Activated T-cell treated with anti-CD3 and anti-CD28 coated beads, Interleukin-2, amount 50 U/mL, for 72 hours (primary cell): ENCODE measurements around the gene PPIL4. TPM values are rescaled to one million over a fixed set of nuclear protein-coding genes. Genes with fewer than 3 reads are reported as not detected.
A peak's percentile ranks its signal among the peaks of the same experiment; 100 is the strongest.

ENCODE experiments used
- ATAC-seq, 2 donors: fragments of 150-1000 bp; cut with Tn5 transposase; replicated peaks in 1 of 2; 2 replicates each; pipeline ENCODE4 v1.10.0; 2021; ENCODE audit warnings: moderate library complexity in 2 of 2, mild to moderate bottlenecking in 1 of 2
- DNase-seq, 2 donors: peaks; one replicate each; pipeline ENCODE4 v3.0.0; 2021 to 2022; ENCODE audit warnings: mixed read lengths in 1 of 2
- H3K27ac Mint-ChIP-seq: one replicate; pipeline ENCODE4 v1.8.0; 2022; ENCODE audit warnings: mild to moderate bottlenecking, moderate library complexity, mixed read lengths
- H3K27me3 Mint-ChIP-seq: one replicate; pipeline ENCODE4 v1.8.0; 2022; ENCODE audit warnings: low read depth, mixed read lengths
- H3K36me3 Mint-ChIP-seq, 2 donors: one replicate each; pipeline ENCODE4 v1.8.0; 2022; ENCODE audit warnings: mixed read lengths in 2 of 2, mild to moderate bottlenecking in 1 of 2; ENCODE audit not compliant: insufficient read depth in 2 of 2
- H3K4me1 Mint-ChIP-seq: one replicate; pipeline ENCODE4 v1.8.0; 2022; ENCODE audit warnings: low read depth, mixed read lengths
- H3K4me3 Mint-ChIP-seq, 2 donors: one replicate each; pipeline ENCODE4 v1.8.0; 2022; ENCODE audit warnings: mild to moderate bottlenecking in 2 of 2, mixed read lengths in 2 of 2, moderate library complexity in 2 of 2
- H3K9me3 Mint-ChIP-seq, 2 donors: one replicate each; pipeline ENCODE4 v1.8.0; 2022; ENCODE audit warnings: mixed read lengths in 2 of 2
- total RNA-seq, 2 donors: library from RNA; stranded (reverse); gene quantifications; one replicate each; pipeline ENCODE4 v1.2.3, GENCODE V29; 2022

Gene PPIL4
- total RNA-seq, 2 donors from 2014 or later, result 29.5 to 42.0 TPM

DNA sequence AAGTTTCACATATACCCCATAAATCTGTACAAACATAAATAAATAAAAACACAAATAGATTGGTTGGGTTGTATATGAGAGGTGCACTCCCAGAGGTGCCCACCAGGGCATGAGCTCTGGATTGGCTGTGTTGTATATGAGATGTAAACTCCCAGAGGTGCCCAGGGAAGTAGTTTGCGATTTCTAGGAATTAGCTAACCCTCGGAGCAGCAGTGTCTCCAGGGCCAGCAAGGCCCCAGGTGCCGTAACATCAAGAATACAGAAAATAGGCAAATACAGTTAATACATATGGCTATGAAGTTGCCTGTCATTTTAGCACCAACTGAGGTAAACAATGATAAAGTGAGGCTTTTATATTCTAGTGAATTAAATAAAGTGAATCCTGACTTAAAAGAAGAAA, 14.9 kb upstream of the PPIL4 start:
- ATAC-seq (no peak), DNase-seq (peak in 1 of 2 donors; percentile 29)
- H3K27me3 Mint-ChIP-seq, result no peaks in the 10 kb centered on the region
- peaks cover 12% of the 10 kb centered on the region for H3K4me1 Mint-ChIP-seq
- no peaks in the 10 kb centered on the region for H3K9me3 Mint-ChIP-seq
- H3K36me3 Mint-ChIP-seq, result no peaks in the 10 kb centered on the region
- no peak overlapping the region for H3K27ac Mint-ChIP-seq
- H3K4me3 Mint-ChIP-seq, result no peak overlapping the region

GRCh38 chr6:149559389-149559788, 13.5 kb upstream of the PPIL4 start:
- no peak overlapping the region for H3K4me3 Mint-ChIP-seq
- no peaks in the 10 kb centered on the region for H3K27me3 Mint-ChIP-seq
- no peak for DNase-seq
- no peaks in the 10 kb centered on the region for H3K36me3 Mint-ChIP-seq
- no peaks in the 10 kb centered on the region for H3K4me1 Mint-ChIP-seq
- no peaks in the 10 kb centered on the region for H3K9me3 Mint-ChIP-seq
- H3K27ac Mint-ChIP-seq, result no peak overlapping the region
- ATAC-seq, result no peak

- Mint-ChIP-seq H3K4me1 (no peaks in the 10 kb centered on the region), H3K9me3 (no peaks in the 10 kb centered on the region), H3K36me3 (no peaks in the 10 kb centered on the region), H3K27ac (no peak overlapping the region), H3K27me3 (no peaks in the 10 kb centered on the region), H3K4me3 (no peak overlapping the region)
- DNase-seq (no peak), ATAC-seq (no peak)
Measured at GRCh38 chr6:149558029-149558428, 12.2 kb upstream of the PPIL4 start.

- Mint-ChIP-seq H3K27ac (no peak overlapping the region), H3K27me3 (peaks cover 11% of the 10 kb centered on the region), H3K4me1 (peaks cover 5% of the 10 kb centered on the region), H3K9me3 (no peaks in the 10 kb centered on the region), H3K36me3 (no peaks in the 10 kb centered on the region), H3K4me3 (no peak overlapping the region)
- ATAC-seq (no peak), DNase-seq (no peak)
Measured at GRCh38 chr6:149551920-149552319, 6.1 kb upstream of the PPIL4 start.

GRCh38 chr6:149545258-149545753, 537 bp downstream of the PPIL4 start:
- H3K36me3 Mint-ChIP-seq, result peaks cover 2 to 9% of the 10 kb centered on the region in 2 donors
- peak; percentile 28 to 35 for ATAC-seq
- peaks cover 42% of the 10 kb centered on the region for H3K4me1 Mint-ChIP-seq
- H3K27ac Mint-ChIP-seq, result peak overlapping the region; percentile 96
- peak; percentile 54 to 64 for DNase-seq
- H3K4me3 Mint-ChIP-seq, result peak overlapping the region; percentile 89 to 98
- no peaks in the 10 kb centered on the region for H3K9me3 Mint-ChIP-seq
- peaks cover 11% of the 10 kb centered on the region for H3K27me3 Mint-ChIP-seq

DNA sequence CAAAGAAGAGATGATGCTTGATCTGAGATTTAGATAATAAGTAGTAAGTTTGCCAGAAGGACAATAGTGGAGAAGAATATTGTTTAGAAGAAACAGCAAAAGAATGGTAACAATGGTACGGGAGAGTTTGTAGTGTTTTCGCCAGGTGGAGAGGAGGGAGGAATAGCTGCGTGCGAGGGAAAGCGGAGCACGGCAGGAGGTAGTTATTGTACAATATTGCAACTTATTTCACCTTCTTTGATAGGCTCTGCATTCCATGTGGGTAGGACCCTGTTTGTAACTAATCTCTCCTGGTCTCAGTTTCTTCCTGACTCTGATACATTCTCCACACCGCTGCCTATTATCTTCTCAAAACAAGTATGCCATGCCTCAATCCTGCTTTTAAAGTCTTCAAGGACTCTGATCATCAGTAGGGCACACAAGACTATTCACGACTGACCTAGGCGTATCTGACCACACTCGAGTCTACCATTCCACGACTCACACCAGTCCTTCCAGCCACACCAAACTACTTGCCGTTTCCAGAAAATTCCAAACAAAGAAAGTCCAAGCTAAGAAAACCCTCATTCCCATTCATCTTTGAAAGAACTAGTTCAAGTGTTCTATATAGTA, 1.1 kb downstream of the PPIL4 start:
- DNase-seq, result no peak
- ATAC-seq, result no peak
- no peaks in the 10 kb centered on the region for H3K9me3 Mint-ChIP-seq

GRCh38 chr6:149541139-149541538, 4.7 kb downstream of the PPIL4 start:
- peaks cover 7 to 32% of the 10 kb centered on the region in 2 donors for H3K36me3 Mint-ChIP-seq
- no peak for ATAC-seq
- H3K4me1 Mint-ChIP-seq, result peaks cover 40% of the 10 kb centered on the region

More for the DNA sequence above, 1.1 kb downstream of the PPIL4 start:
- H3K27me3 Mint-ChIP-seq, result peaks cover 11% of the 10 kb centered on the region
- H3K36me3 Mint-ChIP-seq, result peaks cover 3 to 13% of the 10 kb centered on the region in 2 donors
- peaks cover 42% of the 10 kb centered on the region for H3K4me1 Mint-ChIP-seq
- H3K4me3 Mint-ChIP-seq, result peak overlapping the region; percentile 89 to 98
- H3K27ac Mint-ChIP-seq, result peak overlapping the region; percentile 96

GRCh38 chr6:149534742-149535141, 11.1 kb downstream of the PPIL4 start:
- Mint-ChIP-seq H3K9me3 (no peaks in the 10 kb centered on the region), H3K4me3 (no peak overlapping the region), H3K36me3 (peaks cover 8 to 42% of the 10 kb centered on the region in 2 donors), H3K27me3 (no peaks in the 10 kb centered on the region), H3K4me1 (peaks cover 20% of the 10 kb centered on the region), H3K27ac (no peak overlapping the region)
- DNase-seq (no peak), ATAC-seq (no peak)

More at GRCh38 chr6:149541139-149541538, 4.7 kb downstream of the PPIL4 start:
- DNase-seq, result no peak
- H3K27ac Mint-ChIP-seq, result no peak overlapping the region
- no peaks in the 10 kb centered on the region for H3K27me3 Mint-ChIP-seq
- no peak overlapping the region for H3K4me3 Mint-ChIP-seq
- no peaks in the 10 kb centered on the region for H3K9me3 Mint-ChIP-seq

GRCh38 chr6:149529650-149530049, 16.2 kb downstream of the PPIL4 start:
- Mint-ChIP-seq H3K36me3 (peaks cover 7 to 31% of the 10 kb centered on the region in 2 donors), H3K4me3 (no peak overlapping the region), H3K27me3 (no peaks in the 10 kb centered on the region), H3K27ac (no peak overlapping the region), H3K4me1 (peaks cover 26% of the 10 kb centered on the region), H3K9me3 (no peaks in the 10 kb centered on the region)
- DNase-seq (no peak), ATAC-seq (no peak)

DNA sequence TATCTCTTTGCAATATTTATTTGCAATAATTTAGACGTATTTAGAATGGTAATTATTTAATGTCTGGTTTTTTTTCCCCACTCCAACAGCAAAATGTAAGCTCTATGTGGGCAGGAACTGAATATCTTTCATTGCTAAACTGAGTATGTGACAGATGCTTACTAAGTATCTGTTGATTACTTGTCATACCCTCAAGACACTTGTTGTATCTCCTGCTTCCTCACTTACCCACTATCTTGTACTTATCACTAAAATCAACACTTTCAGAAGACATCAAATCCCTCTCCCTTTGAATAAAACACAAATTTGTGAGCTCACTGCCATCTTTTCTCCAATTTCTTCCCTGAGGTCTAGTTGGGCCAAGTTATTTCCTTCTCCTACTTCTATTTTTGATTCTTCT, 30.3 kb downstream of the PPIL4 start:
- Mint-ChIP-seq H3K4me1 (peaks cover 47% of the 10 kb centered on the region), H3K27me3 (no peaks in the 10 kb centered on the region), H3K27ac (peak overlapping the region; percentile 91), H3K4me3 (peak overlapping the region in 1 of 2 donors; percentile 11), H3K36me3 (peaks cover 15 to 21% of the 10 kb centered on the region in 2 donors), H3K9me3 (peaks cover 2 to 3% of the 10 kb centered on the region in 2 donors)
- DNase-seq (no peak), ATAC-seq (peak; percentile 49 to 51)

GRCh38 chr6:149513915-149514314, 31.9 kb downstream of the PPIL4 start:
- H3K27ac Mint-ChIP-seq, result no peak overlapping the region
- H3K4me1 Mint-ChIP-seq, result peaks cover 56% of the 10 kb centered on the region
- H3K27me3 Mint-ChIP-seq, result no peaks in the 10 kb centered on the region
- no peak overlapping the region for H3K4me3 Mint-ChIP-seq
- peaks cover 2 to 3% of the 10 kb centered on the region in 2 donors for H3K9me3 Mint-ChIP-seq
- ATAC-seq (no peak), DNase-seq (no peak)
- H3K36me3 Mint-ChIP-seq, result peaks cover 17 to 25% of the 10 kb centered on the region in 2 donors

GRCh38 chr6:149510793-149511512, 34.9 kb downstream of the PPIL4 start:
- Mint-ChIP-seq H3K4me3 (peak overlapping the region in 1 of 2 donors; percentile 8), H3K4me1 (peaks cover 65% of the 10 kb centered on the region), H3K27ac (peak overlapping the region; percentile 83), H3K27me3 (no peaks in the 10 kb centered on the region), H3K9me3 (peaks cover 2 to 3% of the 10 kb centered on the region in 2 donors), H3K36me3 (peaks cover 16 to 17% of the 10 kb centered on the region in 2 donors)
- DNase-seq (no peak), ATAC-seq (no peak)

DNA sequence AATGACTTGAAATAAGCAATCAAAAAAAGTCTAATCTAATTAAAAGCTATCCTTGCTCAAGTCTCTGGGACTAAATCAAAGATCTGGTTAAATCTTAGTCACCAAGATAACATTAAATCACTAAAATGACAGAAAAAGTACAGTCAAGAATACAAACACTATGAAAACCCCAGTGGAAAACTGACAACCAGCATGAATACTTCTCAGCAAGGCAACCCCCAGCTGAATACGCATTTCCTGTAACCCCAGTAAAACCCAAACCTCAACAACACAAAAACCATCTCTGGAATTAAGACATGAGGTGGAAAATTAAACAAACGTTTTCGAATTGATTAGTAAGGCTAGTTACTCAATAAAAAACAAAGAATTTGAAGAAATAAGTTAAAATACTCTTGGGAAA, 37.4 kb downstream of the PPIL4 start:
- Mint-ChIP-seq H3K27ac (peak overlapping the region; percentile 99), H3K4me3 (peak overlapping the region; percentile 26 to 76), H3K36me3 (peaks cover 6 to 14% of the 10 kb centered on the region in 2 donors), H3K4me1 (peaks cover 76% of the 10 kb centered on the region), H3K9me3 (no peaks in the 10 kb centered on the region), H3K27me3 (no peaks in the 10 kb centered on the region)
- peak; percentile 94 to 95 for ATAC-seq
- DNase-seq, result peak; percentile 60 to 63
